HEK293 (cell line): ENCODE data around the gene VSIG8.

Source experiments
- EGR2 ChIP-seq: fragments of 450-650 bp; formaldehyde crosslinking; IDR thresholded peaks from 2 replicates; pipeline ENCODE4 v1.5.1; 2016; ENCODE audit warnings: low read depth, missing biosample characterization, missing genetic modification characterization
- GLIS2 ChIP-seq: fragments of 450-650 bp; formaldehyde crosslinking; IDR thresholded peaks from 2 replicates; pipeline ENCODE4 v1.5.1; 2016; ENCODE audit warnings: missing biosample characterization, missing genetic modification characterization
- KLF9 ChIP-seq: fragments of 450-650 bp; formaldehyde crosslinking; IDR thresholded peaks from 2 replicates; pipeline ENCODE4 v1.5.1; 2016; ENCODE audit warnings: missing biosample characterization, missing genetic modification characterization, low read depth
- PRDM2 ChIP-seq: fragments of 450-650 bp; formaldehyde crosslinking; IDR thresholded peaks from 2 replicates; pipeline ENCODE4 v1.5.1; 2016; ENCODE audit warnings: missing biosample characterization, missing genetic modification characterization, borderline replicate concordance
- SP3 ChIP-seq: fragments of 450-650 bp; formaldehyde crosslinking; IDR thresholded peaks from 2 replicates; pipeline ENCODE4 v1.5.1; 2016; ENCODE audit warnings: missing biosample characterization, missing genetic modification characterization
- TCF7L2 ChIP-seq: IDR thresholded peaks from 2 replicates; pipeline ENCODE4 v1.6.1; 2011; ENCODE audit warnings: low read depth, mild to moderate bottlenecking, inconsistent platforms, low read length, moderate library complexity, borderline replicate concordance
- ZBTB20 ChIP-seq: fragments of 450-650 bp; formaldehyde crosslinking; IDR thresholded peaks from 2 replicates; pipeline ENCODE4 v1.5.1; 2016; ENCODE audit warnings: missing biosample characterization, missing genetic modification characterization
- ZBTB6 ChIP-seq: fragments of 450-650 bp; formaldehyde crosslinking; IDR thresholded peaks from 2 replicates; pipeline ENCODE4 v1.5.1; 2017; ENCODE audit warnings: missing biosample characterization, missing genetic modification characterization
- ZBTB8A ChIP-seq: fragments of 450-650 bp; formaldehyde crosslinking; IDR thresholded peaks from 2 replicates; pipeline ENCODE4 v1.5.1; 2016; ENCODE audit warnings: missing biosample characterization, missing genetic modification characterization
- ZFP37 ChIP-seq: fragments of 450-650 bp; formaldehyde crosslinking; IDR thresholded peaks from 2 replicates; pipeline ENCODE4 v1.5.1; 2016; ENCODE audit warnings: missing biosample characterization, missing genetic modification characterization
- ZNF133 ChIP-seq: fragments of 450-650 bp; formaldehyde crosslinking; IDR thresholded peaks from 2 replicates; pipeline ENCODE4 v1.5.1; 2016; ENCODE audit warnings: missing biosample characterization, missing genetic modification characterization
- ZNF174 ChIP-seq: fragments of 450-650 bp; formaldehyde crosslinking; IDR thresholded peaks from 2 replicates; pipeline ENCODE4 v1.5.0; 2017; ENCODE audit warnings: missing biosample characterization, mild to moderate bottlenecking, missing genetic modification characterization
- ZNF223 ChIP-seq: fragments of 450-650 bp; formaldehyde crosslinking; IDR thresholded peaks from 2 replicates; pipeline ENCODE4 v1.5.1; 2016; ENCODE audit warnings: missing biosample characterization, missing genetic modification characterization
- ZNF239 ChIP-seq: fragments of 450-650 bp; formaldehyde crosslinking; IDR thresholded peaks from 2 replicates; pipeline ENCODE4 v1.5.1; 2016; ENCODE audit warnings: missing biosample characterization, missing genetic modification characterization
- ZNF274 ChIP-seq, 2 experiments: fragments of 200-500 bp in 1 of 2; fragments of 450-650 bp in 1 of 2; sonication (Bioruptor generic) in 1 of 2; formaldehyde crosslinking in 1 of 2; IDR thresholded peaks; 2 replicates each; pipeline versions ENCODE4 v1.5.1 to v1.6.1; 2014 to 2016; ENCODE audit warnings: borderline replicate concordance in 1 of 2, inconsistent platforms in 1 of 2, low read length in 1 of 2, missing biosample characterization in 1 of 2, missing genetic modification characterization in 1 of 2
- ZNF280C ChIP-seq: fragments of 450-650 bp; formaldehyde crosslinking; IDR thresholded peaks from 2 replicates; pipeline ENCODE4 v1.5.1; 2016; ENCODE audit warnings: missing biosample characterization, missing genetic modification characterization
- ZNF280D ChIP-seq: fragments of 450-650 bp; formaldehyde crosslinking; IDR thresholded peaks from 2 replicates; pipeline ENCODE4 v1.5.1; 2016; ENCODE audit warnings: missing biosample characterization, missing genetic modification characterization
- ZNF354C ChIP-seq: fragments of 450-650 bp; formaldehyde crosslinking; IDR thresholded peaks from 2 replicates; pipeline ENCODE4 v1.5.1; 2016; ENCODE audit warnings: missing biosample characterization, missing genetic modification characterization, low read depth, borderline replicate concordance
- ZNF449 ChIP-seq: fragments of 450-650 bp; formaldehyde crosslinking; IDR thresholded peaks from 2 replicates; pipeline ENCODE4 v1.5.1; 2017; ENCODE audit warnings: missing biosample characterization, mild to moderate bottlenecking, missing genetic modification characterization, moderate library complexity
- ZNF561 ChIP-seq: fragments of 450-650 bp; IDR thresholded peaks from 2 replicates; pipeline ENCODE4 v1.5.1; 2018; ENCODE audit warnings: missing biosample characterization, missing genetic modification characterization, borderline replicate concordance
- ZNF624 ChIP-seq: fragments of 450-650 bp; formaldehyde crosslinking; IDR thresholded peaks from 2 replicates; pipeline ENCODE4 v1.5.1; 2017; ENCODE audit warnings: missing biosample characterization, missing genetic modification characterization
- ZNF747 ChIP-seq: fragments of 450-650 bp; formaldehyde crosslinking; IDR thresholded peaks from 2 replicates; pipeline ENCODE4 v1.5.1; 2016; ENCODE audit warnings: missing biosample characterization, missing genetic modification characterization
- ZSCAN16 ChIP-seq: fragments of 450-650 bp; formaldehyde crosslinking; IDR thresholded peaks from 2 replicates; pipeline ENCODE4 v1.5.1; 2016; ENCODE audit warnings: missing biosample characterization, missing genetic modification characterization
- ZXDB ChIP-seq: fragments of 450-650 bp; formaldehyde crosslinking; IDR thresholded peaks from 2 replicates; pipeline ENCODE4 v1.5.1; 2016; ENCODE audit warnings: missing biosample characterization, missing genetic modification characterization

Gene VSIG8

GRCh38 chr1:159854116-159854692 lies 8.3 kb downstream of the VSIG8 start (continued):
- TF ChIP-seq ZXDB (tag by site-specific recombination): no peak
- no peak for TF ChIP-seq ZNF449
- peak; percentile 91 for TF ChIP-seq KLF9 (tag by site-specific recombination)
- 0 out of 2 replicates have a peak, but pooled peaks have one; percentile 58 for TF ChIP-seq EGR2 (tag by site-specific recombination)
- TF ChIP-seq ZNF280D (tag by site-specific recombination): no peak
- TF ChIP-seq SP3 (tag by site-specific recombination): peak; percentile 88
- TF ChIP-seq ZNF561: no peak
- TF ChIP-seq GLIS2 (tag by site-specific recombination): no peak
- TF ChIP-seq ZNF354C (tag by site-specific recombination): no peak
- TF ChIP-seq ZBTB8A (tag by site-specific recombination): no peak; the same call in 1 of the 2 replicates
- TF ChIP-seq ZNF274 (IDR thresholded peaks at IDR 0.05; ENCODE audit: low read length): no peak
- TF ChIP-seq ZNF274 (tag by site-specific recombination; IDR thresholded peaks at IDR 0.05; ENCODE audit: borderline replicate concordance): no peak
- 0 out of 2 replicates have a peak, but pooled peaks have one; percentile 7 for TF ChIP-seq ZBTB6
- no peak for TF ChIP-seq ZNF280C
- no peak for TF ChIP-seq ZNF223 (tag by site-specific recombination)
- no peak for TF ChIP-seq ZNF624 (tag by site-specific recombination)
- no peak for TF ChIP-seq ZSCAN16
- peak; percentile 65; the same call in 1 of the 2 replicates for TF ChIP-seq ZBTB20
- no peak for TF ChIP-seq ZNF174 (tag by site-specific recombination)
- TF ChIP-seq ZNF133 (tag by site-specific recombination): no peak
- TF ChIP-seq ZFP37 (tag by site-specific recombination): no peak
- TF ChIP-seq TCF7L2: no peak
- TF ChIP-seq ZNF239 (tag by site-specific recombination): no peak
- no peak for TF ChIP-seq PRDM2 (tag by site-specific recombination)
- no peak for TF ChIP-seq ZNF747
